ENCODE data around the gene CAMTA1.

The CAMTA1 gene

DNA sequence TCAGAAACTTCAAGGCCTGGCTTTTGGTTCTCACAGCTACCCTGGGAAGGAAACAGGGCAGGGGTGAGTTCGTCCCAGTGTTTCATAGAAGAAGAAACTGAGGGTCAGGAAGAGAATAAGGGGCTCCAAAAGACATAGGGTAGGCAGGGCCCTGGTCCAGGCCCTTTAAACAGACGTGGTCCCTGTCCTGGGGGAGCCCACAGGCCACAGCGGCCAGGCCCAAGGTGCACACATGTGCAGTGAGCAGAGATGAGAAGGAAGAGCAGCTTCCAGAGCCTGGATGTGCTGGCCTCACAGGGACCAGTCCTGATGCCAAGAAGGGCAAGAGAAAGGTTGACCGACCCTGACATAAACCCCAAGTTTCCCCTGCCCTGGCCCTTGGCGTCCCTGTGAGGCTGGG, 690.4 kb downstream of the CAMTA1 start:
- DNase-seq, result no peak

DNA sequence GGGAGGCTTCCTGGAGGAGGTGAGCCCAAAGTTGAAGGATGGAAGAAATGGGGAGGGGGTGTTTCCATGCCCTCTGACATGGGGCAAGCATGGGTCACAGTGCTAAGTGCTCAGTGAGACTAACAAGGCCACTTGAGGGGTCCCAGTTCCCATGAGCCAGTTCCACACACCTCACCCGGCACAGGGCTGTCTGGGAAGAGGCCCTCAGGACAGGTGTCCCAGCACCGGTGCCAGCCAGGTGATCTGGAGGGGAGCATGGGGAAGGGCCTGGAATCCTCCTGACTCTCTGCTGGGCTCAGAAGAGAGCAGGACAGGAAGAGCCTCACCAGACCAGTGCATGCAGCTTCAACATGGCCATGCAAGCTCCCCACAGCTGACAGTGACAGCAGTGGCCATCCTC, 691.1 kb downstream of the CAMTA1 start:
- no peak for DNase-seq

GRCh38 chr1:7476861-7477547, 691.8 kb downstream of the CAMTA1 start:
- no peak for DNase-seq

DNA sequence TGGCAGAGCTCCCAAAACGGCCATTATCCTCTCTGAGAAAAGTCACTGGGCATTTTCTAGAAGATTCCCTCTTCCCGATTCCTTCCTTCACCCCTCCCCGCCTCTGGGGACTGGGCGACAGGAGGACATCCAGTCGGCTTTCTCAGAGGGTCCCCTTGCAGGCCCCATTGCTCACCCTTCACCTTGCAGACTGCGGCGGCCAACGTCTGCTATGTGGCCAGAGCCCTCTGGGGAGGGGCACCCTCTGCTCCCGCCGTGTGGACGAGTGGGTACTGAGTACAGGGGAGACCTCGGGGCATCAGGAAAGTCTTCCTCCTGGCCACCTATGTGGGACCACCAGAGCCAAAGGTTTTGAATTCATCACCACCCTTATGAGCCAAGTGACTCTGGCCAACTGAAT, 692.3 kb downstream of the CAMTA1 start:
- no peak for DNase-seq

DNA sequence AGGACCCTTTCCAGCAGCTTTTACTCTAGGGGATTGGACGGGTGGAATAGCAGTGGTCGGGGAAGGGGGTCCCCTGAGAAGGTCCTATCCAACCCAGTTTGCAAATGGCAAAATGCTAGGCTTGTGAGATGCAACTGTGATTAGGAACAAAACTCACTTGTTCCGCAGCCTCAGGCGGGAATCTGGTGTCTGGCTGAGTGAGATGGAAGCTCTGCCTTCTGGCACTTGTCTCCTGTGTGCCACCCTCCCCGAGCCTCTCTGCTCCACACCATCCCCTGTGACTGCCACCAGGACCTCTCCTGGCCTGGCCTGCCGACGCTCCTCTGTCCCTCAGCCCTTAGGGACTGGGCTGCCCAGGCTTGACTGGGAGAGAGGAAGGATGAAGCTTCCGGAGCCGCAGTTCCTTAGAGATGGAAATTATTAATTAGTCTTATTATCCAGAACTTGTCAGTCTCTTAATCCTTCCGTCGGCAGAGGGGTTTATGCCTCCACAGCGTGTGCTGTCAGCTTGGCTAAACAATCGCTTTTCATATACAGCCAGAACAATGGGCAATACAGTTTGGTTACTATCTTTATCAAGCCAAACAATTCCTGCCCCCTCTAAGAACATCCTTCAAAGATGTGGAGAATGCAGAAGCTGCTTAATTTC, 693.0 kb downstream of the CAMTA1 start:
- DNase-seq, result no peak

DNA sequence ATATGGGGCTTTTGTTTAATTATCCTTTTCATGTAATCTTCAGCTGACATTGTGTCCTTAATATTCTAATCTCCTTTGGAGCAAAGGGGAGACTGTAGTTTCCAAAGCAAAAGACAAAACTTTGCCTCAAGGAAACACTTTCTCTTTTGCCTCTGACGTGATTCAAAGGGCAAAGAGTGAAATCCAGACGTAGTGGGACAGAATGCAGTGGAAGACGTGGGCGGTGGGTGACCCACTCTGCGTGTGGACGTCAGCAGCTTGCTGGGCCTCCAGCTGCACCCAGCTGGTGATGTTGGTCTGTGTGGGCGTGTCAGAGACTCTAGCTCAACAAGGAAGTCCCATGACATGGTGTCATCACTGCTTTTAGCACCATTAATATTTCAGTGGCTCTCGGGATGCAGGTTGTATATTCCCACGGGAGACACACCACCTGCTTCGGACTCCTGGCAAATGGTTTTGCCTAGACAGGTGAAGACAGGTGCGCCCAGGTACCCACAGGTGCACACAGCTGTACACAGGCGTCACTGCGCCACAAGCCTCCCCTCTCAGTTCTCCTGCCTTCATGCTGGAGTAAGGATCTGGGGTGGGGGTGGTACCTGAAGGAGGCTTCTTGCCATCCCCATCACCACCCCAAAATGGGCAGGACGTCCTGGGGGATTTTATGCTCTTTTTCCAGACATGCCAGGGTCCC, 693.7 kb downstream of the CAMTA1 start:
- DNase-seq, result peak; percentile 98

GRCh38 chr1:7479571-7479970, 694.3 kb downstream of the CAMTA1 start:
- no peak for DNase-seq

GRCh38 chr1:7481194-7481593, 695.9 kb downstream of the CAMTA1 start:
- DNase-seq, result no peak

DNA sequence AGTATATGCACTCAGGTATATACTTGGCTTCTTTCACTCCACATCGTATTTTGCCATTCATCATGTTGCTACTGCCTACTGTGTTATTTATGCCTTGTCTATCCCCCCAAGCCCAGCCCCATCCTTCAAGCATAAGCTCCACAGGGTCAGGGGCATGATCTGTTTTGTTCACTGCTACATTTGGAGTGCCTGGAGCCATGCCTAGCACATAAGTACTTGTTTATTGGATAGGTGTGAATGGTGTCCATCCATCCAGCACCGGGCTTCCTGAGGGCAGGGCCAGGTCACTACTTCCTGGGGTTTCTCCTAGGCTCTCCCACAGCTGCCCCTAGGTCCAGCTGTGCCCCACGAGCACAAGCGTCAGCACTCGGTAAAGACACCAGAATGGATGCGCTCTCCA, 696.8 kb downstream of the CAMTA1 start:
- no peak for DNase-seq

- DNase-seq, result no peak
Observed at GRCh38 chr1:7482772-7483495, 697.7 kb downstream of the CAMTA1 start.

GRCh38 chr1:7483634-7484383, 698.6 kb downstream of the CAMTA1 start:
- no peak for DNase-seq

- DNase-seq, result no peak
Observed at GRCh38 chr1:7485086-7485780, 700.0 kb downstream of the CAMTA1 start.

GRCh38 chr1:7485826-7486225, 700.6 kb downstream of the CAMTA1 start:
- DNase-seq, result no peak

GRCh38 chr1:7487766-7488474, 702.7 kb downstream of the CAMTA1 start:
- no peak for DNase-seq

DNA sequence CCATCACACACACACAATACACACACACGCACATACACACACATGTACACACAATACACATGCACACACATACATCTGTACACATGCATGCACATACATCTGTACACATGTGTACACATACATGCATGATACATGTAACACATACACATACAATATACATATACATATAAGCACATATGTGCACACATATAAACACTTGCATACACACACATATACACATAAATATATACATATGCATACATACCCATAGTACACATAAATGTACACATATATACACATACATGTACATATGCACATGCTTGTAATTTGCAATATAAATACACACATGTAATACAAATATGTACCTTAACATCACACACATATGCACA, 703.2 kb downstream of the CAMTA1 start:
- no peak for DNase-seq

DNA sequence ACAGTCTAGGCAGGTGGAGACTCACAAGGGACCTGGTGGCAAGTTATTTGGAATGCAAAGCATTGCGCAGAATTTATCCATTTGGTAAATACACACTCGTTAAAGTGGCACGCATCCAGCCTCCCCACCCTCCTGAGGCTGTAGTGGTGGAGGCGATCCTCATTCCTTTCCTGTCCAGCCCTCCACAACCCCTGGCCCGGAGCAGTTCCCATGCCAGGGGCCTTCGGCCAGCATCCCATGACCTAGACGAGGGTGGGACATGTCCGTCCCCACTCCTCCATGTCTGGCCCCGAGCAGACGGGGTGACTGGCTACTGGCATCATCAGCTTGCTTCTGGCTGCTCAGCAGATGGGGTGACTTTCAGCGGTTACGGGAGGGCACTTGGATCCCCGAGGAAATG, 704.3 kb downstream of the CAMTA1 start:
- no peak for DNase-seq

DNA sequence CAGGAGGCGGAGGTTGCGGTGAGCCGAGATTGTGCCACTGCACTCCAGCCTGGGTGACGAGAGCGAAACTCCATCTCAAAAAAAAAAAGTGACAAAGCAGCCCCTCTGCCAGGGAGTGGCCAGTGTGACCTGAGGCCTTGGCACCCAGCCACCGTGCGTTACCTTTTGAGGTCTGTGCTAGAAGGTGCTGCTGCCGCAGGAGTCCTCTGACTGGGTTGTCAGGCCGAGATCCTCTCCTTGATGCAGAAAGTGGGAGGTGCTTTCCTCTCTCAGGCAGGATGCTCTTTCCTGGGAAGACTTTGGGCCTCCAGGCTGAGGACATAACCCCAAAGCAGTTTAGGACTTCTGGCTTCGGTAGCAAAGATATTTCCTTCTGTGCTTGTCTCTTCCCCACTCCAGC, 705.3 kb downstream of the CAMTA1 start:
- no peak for DNase-seq

- DNase-seq, result no peak
Observed at GRCh38 chr1:7491109-7491817, 706.0 kb downstream of the CAMTA1 start.

DNA sequence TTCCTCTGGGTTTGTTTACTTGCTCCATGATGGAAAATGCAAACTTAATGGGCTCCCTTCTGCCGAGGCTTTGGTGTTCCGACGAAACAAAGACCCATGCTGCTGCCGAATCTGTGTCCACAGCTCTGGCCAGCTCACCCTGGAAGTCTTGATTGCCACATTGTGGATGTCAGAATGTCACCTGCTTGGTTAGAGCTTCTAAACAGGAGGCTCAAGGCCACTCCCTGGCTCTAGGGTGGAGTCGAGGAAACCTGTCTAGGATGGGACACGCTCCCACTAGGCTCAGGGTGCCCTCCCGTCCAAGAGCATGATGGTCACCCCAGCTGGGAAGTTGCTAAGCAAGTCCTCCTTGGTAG, 706.5 kb downstream of the CAMTA1 start:
- DNase-seq, result no peak

- no peak for DNase-seq
Observed at GRCh38 chr1:7493711-7494454, 708.6 kb downstream of the CAMTA1 start.
